Stimulated activated CD8-positive, alpha-beta memory T cell treated with anti-CD3 and anti-CD28 coated beads, Interleukin-12 subunit alpha, Interleukin-12 subunit beta, amount 100 ng/mL, for 1 hour (primary cell): ENCODE data around the gene ACSL1.

Source experiments
- DNase-seq: peaks from one replicate; pipeline ENCODE4 v3.0.0-alpha.2; 2020; ENCODE audit warnings: low read depth

ACSL1 gene

DNA sequence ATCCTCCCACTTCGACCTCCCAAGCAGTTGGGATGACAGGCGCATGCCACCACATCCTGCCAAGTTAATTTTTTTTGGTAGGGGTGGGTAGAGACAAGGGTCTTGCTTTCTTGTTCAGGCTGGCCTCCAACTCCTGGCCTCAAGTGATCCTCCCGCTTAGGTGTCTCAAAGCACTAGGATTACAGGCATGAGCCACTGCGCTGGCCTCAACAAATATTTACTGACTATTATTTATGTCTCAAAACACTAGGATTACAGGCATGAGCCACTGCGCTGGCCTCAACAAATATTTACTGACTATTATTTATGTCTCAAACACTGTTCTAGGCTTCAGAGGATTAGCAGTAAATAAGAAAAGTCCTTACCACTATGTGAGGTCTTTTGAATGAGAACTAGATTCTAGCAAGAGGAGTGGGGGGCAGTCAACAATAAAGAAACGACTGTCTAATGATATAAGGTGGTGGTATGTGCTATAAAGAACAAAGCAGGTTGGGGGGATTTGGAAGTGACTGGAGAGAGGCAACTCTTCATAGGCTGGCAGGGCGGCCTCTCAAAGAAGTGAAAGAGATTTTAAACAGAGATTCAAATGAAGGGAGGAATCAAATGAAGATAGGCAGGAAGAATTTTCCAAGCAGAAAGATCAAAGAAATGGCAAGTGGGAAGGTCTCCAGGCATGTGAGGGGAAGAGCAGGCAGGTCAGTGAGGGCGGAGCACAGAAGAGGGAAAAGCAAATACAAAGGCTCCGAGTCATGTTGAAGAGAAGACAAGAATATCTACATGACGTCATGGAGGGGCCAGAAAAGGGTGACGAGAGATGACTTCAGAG lies 12.7 kb upstream of the ACSL1 start:
- no peak for DNase-seq

DNA sequence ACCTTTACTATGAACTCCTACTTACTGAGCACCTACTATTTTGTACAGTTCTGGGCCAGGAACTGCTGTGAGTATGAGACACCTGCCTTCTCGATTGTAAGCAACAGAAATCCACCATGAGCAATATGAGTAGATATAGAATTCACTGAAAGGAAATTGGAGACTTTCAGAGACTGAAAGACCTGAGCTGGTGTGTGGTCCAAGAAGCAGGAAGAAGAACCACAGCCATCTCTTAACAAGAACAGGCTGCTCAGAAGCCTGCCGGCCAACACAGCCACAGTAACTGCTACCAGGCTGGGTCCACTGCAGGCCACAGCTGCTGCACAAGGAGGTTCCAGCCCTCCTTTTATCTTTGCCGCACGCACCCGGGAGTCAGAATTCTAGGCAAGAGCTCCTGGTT lies 10.8 kb upstream of the ACSL1 start:
- DNase-seq: no peak

- DNase-seq: no peak
Measured at GRCh38 chr4:184833046-184833838, 7.5 kb upstream of the ACSL1 start.

DNA sequence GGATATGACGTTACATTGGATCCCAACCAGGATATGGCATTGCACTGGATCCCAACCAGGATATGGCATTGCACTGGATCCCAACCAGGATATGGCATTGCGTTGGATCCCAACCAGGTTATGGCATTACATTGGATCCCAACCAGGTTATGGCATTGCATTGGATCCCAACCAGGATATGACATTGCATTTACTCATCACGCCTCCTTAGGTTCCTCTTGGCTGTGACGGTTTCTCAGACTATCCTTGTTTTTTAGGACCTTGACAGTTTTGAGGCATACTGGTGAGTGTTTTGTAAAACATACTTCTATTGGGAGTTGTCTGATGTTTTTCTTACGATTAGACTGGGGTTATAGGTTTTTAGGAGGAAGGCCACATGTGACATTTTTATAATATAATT lies 5.4 kb upstream of the ACSL1 start:
- no peak for DNase-seq

DNA sequence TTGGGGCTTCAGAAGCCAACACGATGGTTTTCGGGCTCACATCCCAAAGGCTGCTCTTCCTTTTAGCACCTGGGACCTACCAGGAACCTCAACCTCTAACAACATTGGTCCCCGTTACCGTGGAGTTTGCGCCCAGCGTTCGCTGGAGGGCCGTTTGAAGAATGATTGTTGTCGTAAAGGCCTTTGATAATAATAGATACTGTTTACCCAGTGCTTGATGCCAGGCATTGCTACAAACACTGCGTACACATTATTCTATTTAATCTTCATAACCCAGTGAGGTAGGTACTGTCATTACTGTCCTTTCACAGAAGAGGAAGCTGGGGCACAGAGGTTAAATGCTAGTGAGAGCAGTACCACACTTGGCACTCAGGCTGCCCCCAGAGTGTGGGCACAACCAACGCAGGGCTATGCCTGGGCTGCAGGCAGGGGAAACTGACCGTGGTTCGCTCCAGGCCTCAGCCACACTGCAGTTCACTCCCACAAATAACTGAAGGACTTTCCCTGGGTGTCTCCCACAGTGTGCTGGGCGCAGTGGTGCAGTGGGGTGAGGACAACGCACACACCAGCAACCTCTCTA lies 1.0 kb upstream of the ACSL1 start:
- DNase-seq: no peak

DNA sequence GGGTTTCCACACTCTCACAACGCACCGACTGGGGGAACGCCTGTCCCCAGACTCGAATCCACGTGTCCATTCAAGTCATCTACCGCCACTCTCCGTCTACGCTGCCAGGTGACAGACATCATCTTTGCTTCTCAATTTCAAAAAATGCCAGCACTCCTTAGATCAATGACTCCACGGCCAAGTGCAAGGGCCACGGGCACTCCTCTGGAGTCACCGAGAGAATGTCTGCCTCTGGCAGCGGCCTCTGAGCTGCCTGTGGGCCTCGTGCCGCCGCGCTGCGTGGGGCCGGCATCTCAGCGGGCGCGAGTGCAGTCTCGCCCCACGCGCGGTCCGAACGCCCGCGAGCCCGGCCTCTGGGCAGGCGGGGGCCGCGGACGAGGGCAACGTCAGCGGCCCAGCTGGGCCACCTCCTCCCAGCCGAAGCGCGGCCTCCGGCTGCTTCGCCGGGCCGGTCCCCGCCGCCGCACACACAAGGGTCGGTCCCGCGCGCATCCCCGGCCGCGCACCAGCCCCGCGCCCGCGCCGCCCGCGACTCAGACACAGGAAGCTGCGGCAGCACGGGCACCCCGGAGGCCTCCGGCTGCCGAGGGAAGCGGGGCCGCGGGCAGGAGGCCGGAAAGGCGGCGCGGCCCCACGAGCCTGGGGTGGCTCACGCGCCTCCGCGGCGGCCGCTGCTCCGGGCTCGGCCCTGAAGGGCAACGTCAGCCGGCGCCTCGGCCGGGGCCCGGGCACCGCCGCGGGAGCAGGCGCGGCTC lies 450 bp downstream of the ACSL1 start:
- no peak for DNase-seq

DNA sequence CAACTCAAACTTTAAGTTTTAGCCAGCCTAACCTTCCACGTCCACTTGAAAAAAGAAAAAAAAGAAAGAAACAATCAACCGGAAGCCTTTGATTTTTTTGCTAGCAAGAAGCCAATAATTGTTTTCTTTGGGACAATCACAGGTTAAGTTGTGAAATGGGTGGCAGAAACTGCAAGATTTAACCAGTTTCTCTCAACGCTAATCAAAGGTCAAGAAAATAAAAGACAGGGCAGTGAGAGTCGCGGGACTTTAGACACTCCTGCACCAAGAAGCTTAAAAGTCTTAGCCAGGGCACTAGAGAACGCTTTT lies 1.0 kb downstream of the ACSL1 start:
- DNase-seq: no peak

DNA sequence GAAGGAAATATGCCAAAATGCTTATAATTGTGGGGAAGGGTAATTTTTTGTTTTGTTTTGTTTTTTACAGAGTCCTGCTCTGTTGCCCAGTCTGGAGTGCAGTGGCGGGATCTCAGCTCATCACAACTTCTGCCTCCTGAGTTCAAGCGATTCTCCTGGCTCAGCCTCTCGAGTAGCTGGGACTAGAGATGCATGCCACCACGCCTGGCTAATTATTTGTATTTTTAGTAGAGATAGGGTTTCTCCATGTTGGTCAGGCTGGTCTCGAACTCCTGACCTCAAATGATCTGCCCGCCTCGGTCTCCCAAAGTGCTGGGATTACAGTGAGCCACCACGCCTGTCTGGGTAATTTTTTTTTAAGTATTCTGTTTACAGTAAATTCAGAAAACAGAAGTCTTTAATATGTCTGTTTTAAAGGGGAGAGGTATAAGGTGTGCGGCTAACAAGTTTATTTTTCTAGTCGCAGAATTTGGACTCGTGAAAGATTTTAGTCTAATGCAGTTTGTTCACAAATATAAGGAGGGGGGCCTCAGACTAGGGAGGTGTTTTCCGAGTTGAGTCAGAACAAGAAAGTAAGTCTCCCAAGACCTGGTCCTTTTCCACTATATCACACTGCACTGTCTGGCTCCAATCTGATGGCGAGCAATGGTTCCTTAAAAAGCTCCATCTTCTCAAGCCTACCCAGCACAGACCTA lies 1.5 kb downstream of the ACSL1 start:
- no peak for DNase-seq

DNA sequence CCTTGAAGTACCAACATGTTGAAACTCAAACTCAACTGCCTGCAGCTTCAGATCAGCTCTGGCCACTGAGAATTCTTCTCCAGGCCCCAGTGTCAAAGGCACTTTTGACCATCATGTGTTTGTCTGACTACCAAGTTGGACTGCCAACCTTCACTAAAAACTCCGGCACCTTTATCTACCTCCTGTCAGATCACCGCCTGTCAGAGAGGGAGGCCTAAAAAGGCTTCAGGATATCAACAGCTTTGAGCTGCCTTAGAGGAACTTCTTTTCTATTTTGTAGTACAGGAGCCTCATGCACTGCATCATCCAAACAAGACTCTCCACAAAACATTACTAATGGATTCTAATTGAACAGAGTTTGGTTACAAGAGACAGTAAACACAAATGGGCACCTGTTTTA lies 2.8 kb downstream of the ACSL1 start:
- DNase-seq: no peak

- no peak for DNase-seq
Measured at GRCh38 chr4:184822356-184822755, 3.4 kb downstream of the ACSL1 start.

DNA sequence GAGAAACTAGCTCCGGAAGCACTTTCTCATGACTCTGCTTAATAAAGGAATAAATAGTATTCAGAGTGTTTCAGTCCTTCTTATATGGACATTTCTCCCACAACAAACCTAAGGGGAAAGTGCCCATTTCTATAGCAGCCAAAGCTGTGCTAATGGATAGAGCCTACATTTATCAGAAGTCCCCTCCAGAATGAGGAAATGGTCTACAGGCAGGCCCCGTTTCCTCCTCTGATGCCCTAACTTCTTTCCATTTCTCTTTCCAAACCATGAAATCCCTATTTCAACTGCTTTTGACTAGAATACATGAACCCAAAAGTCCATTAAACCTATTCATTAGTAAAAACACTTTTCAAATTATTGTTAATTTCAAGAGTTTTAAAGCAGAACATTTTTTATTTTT lies 4.5 kb downstream of the ACSL1 start:
- DNase-seq: no peak

GRCh38 chr4:184819786-184820185 lies 6.0 kb downstream of the ACSL1 start:
- DNase-seq: no peak

DNA sequence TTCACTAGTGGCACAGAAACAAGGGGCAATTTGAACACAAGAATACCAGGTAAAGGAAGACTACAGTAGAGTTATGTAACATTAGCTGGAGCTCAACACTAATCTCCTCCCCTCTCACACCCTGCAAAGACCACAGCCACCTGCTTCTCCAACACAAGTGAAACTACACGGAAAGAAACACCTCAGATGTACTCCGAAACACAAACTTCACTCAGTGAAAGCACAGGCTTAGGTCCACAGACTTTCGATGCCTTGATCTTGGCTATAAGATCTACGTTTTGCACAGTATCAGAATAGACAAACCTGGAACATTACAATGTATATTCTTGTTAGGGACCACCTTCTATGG lies 7.6 kb downstream of the ACSL1 start:
- DNase-seq: no peak

DNA sequence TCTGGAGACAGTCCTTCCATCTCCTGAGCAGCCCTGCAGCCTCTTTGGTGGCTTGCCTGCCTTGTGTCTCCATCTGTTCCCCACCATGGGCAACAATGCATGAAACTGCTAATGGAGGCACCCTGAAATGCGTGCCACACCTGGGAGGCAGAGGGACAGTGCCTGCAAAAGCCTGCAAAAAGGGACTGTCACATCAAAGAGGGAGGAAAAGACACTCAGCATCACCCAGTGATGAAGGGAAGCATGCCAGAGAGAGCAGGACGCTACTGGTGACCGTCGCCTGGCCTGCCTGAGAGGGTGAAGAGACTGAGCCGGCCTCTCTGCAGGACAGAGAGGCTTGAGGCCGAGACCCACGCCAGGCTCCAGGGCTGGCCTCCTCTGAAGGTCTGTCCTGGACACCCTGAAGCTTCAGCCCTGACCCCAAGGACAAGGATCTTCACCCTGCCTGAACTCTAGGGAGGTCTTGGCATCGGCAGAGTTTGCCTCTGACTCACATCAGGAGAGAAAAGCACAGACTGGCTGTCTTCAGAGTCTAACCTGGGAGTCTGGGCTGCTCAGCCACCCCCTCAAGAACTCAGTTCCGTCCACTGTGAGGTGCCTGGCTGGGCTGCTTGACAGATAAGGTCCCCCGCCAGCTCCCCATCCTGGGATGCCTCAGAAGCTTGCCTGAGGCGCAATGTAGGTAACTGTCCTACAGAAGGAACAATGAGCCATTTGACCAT lies 8.1 kb downstream of the ACSL1 start:
- DNase-seq: no peak

DNA sequence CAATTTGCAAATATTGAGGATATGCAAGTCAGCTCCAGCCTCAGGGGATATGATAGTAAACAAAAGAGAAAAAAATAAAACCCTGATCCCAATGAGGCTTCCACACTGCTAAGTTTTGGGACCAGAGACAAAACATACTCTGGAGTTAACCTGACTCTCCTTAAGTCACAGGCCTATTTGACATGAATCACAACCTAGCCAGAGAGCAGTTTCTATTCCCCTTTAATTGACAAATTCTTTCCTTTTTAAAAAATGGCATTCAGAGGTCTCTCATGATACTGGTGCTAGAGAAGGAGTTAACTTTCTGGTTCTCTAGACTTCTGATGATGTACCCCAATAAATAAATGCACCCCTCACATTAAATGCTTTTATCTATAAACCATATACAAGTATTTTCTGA lies 8.8 kb downstream of the ACSL1 start:
- no peak for DNase-seq

GRCh38 chr4:184815046-184815877 lies 10.5 kb downstream of the ACSL1 start:
- DNase-seq: no peak

- DNase-seq: no peak
Measured at GRCh38 chr4:184814686-184815045, 11.1 kb downstream of the ACSL1 start.

GRCh38 chr4:184812651-184813181 lies 13.1 kb downstream of the ACSL1 start:
- no peak for DNase-seq

- DNase-seq: no peak
Measured at GRCh38 chr4:184812199-184812542, 13.6 kb downstream of the ACSL1 start.

GRCh38 chr4:184811526-184812198 lies 14.1 kb downstream of the ACSL1 start:
- no peak for DNase-seq
